ENCODE measurements around the gene DDRGK1. TPM values are rescaled to one million over a fixed set of nuclear protein-coding genes. Genes with fewer than 3 reads are reported as not detected.

The DDRGK1 gene
- 34.6 and 73.9 TPM in 2 replicates for total RNA-seq

GRCh38 chr20:3204124-3204794 is at the start of gene DDRGK1:
TSS of gene DDRGK1 (minus strand) at chr20:3204682. CDS start at chr20:3204627, 55 bp downstream.

GRCh38 chr20:3239026-3239866 is 34.8 kb upstream of the DDRGK1 start, which contains the start of gene SLC4A11:
TSS of gene SLC4A11 (minus strand) at chr20:3239190. CDS start at chr20:3239137, 53 bp downstream.

GRCh38 chr20:3209257-3209945 is 4.9 kb upstream of the DDRGK1 start, which contains the start of gene ITPA:
TSS of gene ITPA (plus strand) at chr20:3209498. CDS start at chr20:3209552, 54 bp downstream.

GRCh38 chr20:3172933-3173609 is 31.4 kb downstream of the DDRGK1 start, which contains the start of gene LZTS3:
TSS of gene LZTS3 (minus strand) at chr20:3173549. CDS start at chr20:3167163, 6,386 bp downstream.

Other genes with a start within 250 kb of the DDRGK1 start
- gene GNRH2, start 161.1 kb downstream of the DDRGK1 start, total RNA-seq = not detected in 2 replicates
- 57.5 and 59.6 TPM in 2 replicates for gene MRPS26, start 158.6 kb downstream of the DDRGK1 start, total RNA-seq
- gene OXT, start 133.1 kb downstream of the DDRGK1 start, total RNA-seq = not detected in 2 replicates
- not detected in 2 replicates for gene AVP, start 120.0 kb downstream of the DDRGK1 start, total RNA-seq
- gene FASTKD5, start 44.8 kb downstream of the DDRGK1 start, total RNA-seq = 12.3 and 17.0 TPM in 2 replicates
- gene UBOX5, start 44.8 kb downstream of the DDRGK1 start, total RNA-seq = 3.8 and 4.3 TPM in 2 replicates
- gene LZTS3, start 31.1 kb downstream of the DDRGK1 start, total RNA-seq = 1.8 and 4.0 TPM in 2 replicates
- gene ITPA, start 4.8 kb upstream of the DDRGK1 start, total RNA-seq = 43.6 and 75.8 TPM in 2 replicates
- 0.72 and 0.78 TPM in 2 replicates for gene SLC4A11, start 34.5 kb upstream of the DDRGK1 start, total RNA-seq
- gene DNAAF9, start 203.0 kb upstream of the DDRGK1 start, total RNA-seq = 6.5 and 11.3 TPM in 2 replicates